ACC112 (cell line): ENCODE results near the gene GON4L.

Source experiments
- H2AFZ ChIP-seq: fragments of 200-600 bp; sonication (generic); one replicate; pipeline ENCODE4 v1.6.0; 2017; ENCODE audit warnings: antibody characterized with exemption, low read length; ENCODE audit not compliant: unreplicated experiment
- H3K27ac ChIP-seq: fragments of 200-600 bp; sonication (generic); 2 replicates; pipeline ENCODE4 v1.5.1; 2014; ENCODE audit warnings: low read depth, mild to moderate bottlenecking, antibody characterized with exemption, low read length, moderate library complexity
- H3K27me3 ChIP-seq: fragments of 200-600 bp; sonication (generic); 2 replicates; pipeline ENCODE4 v1.6.1; 2014; ENCODE audit warnings: mild to moderate bottlenecking, antibody characterized with exemption, low read length, moderate library complexity, mixed read lengths; ENCODE audit not compliant: insufficient read depth
- H3K36me3 ChIP-seq: fragments of 200-600 bp; sonication (generic); 2 replicates; pipeline ENCODE4 v1.6.1; 2016; ENCODE audit warnings: mild to moderate bottlenecking, antibody characterized with exemption, low read length, moderate library complexity, mixed read lengths; ENCODE audit not compliant: insufficient read depth
- H3K4me1 ChIP-seq: fragments of 200-600 bp; sonication (generic); one replicate; pipeline ENCODE4 v1.6.1; 2016; ENCODE audit warnings: low read length, mixed read lengths; ENCODE audit not compliant: insufficient read depth, unreplicated experiment, control insufficient read depth
- H3K4me3 ChIP-seq: fragments of 200-600 bp; sonication (generic); 2 replicates; pipeline ENCODE4 v1.5.1; 2014; ENCODE audit warnings: mild to moderate bottlenecking, low read depth, low read length
- H3K79me2 ChIP-seq: fragments of 200-600 bp; sonication (generic); one replicate; pipeline ENCODE4 v1.6.0; 2016; ENCODE audit warnings: low read length; ENCODE audit not compliant: control insufficient read depth, unreplicated experiment, insufficient read depth

The GON4L gene

GRCh38 chr1:155892796-155893195, 35.8 kb upstream of the GON4L start:
- no peaks in the 10 kb centered on the region for H3K79me2 ChIP-seq
- H3K4me3 ChIP-seq: peak overlapping the region; percentile 45
- H2AFZ ChIP-seq: no peak overlapping the region
- peaks cover 4% of the 10 kb centered on the region for H3K36me3 ChIP-seq
- no peaks in the 10 kb centered on the region for H3K27me3 ChIP-seq
- H3K4me1 ChIP-seq: peaks cover 36% of the 10 kb centered on the region
- H3K27ac ChIP-seq: peak overlapping the region; percentile 98

DNA sequence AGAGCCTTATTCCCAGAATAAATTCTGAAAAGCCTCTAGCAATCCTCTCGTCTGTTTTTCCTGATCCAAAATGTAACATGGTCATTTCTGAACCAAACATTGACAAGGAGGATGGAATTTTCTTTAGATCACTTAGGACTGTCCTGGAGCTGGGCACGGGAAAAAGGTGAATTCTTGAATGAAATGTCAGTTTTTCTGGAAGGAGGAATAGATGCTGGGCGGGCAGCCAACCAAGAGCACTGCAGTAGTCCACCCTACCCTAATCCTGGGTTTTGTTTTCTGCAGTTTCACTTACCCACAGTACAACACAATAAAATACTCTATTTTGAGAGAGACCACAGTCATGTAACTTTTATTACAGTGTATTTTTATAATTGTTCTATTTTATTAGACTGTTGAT, 33.2 kb upstream of the GON4L start:
- peak overlapping the region; percentile 81 for H3K27ac ChIP-seq

GRCh38 chr1:155889566-155889965, 32.6 kb upstream of the GON4L start:
- H3K4me1 ChIP-seq: peaks cover 40% of the 10 kb centered on the region
- no peaks in the 10 kb centered on the region for H3K27me3 ChIP-seq
- no peak overlapping the region for H2AFZ ChIP-seq
- no peak overlapping the region for H3K4me3 ChIP-seq
- H3K36me3 ChIP-seq: no peaks in the 10 kb centered on the region
- H3K79me2 ChIP-seq: no peaks in the 10 kb centered on the region
- H3K27ac ChIP-seq: peak overlapping the region; percentile 81

More for the DNA sequence above, 33.2 kb upstream of the GON4L start:
- no peaks in the 10 kb centered on the region for H3K36me3 ChIP-seq
- no peak overlapping the region for H3K4me3 ChIP-seq
- H3K27me3 ChIP-seq: no peaks in the 10 kb centered on the region
- H3K79me2 ChIP-seq: no peaks in the 10 kb centered on the region
- peaks cover 36% of the 10 kb centered on the region for H3K4me1 ChIP-seq
- H2AFZ ChIP-seq: no peak overlapping the region

DNA sequence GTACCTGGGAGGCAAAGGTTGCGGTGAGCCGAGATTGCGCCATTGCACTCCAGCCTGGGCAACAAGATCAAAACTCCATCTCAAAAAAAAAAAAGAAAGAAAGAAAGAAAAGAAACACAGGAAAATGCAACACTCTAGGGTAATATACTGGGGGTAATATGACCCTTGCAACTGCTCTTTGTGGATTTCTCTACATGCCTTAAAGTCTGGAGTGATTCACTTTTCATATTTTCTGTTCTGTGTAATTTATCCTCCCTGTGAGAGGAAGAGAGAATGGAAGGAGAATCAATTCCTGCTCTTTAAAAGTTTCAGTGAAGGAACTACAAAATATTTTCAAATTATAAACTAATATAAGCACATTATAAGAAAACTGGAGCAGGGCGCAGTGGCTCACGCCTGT, 31.5 kb upstream of the GON4L start:
- no peaks in the 10 kb centered on the region for H3K79me2 ChIP-seq
- no peaks in the 10 kb centered on the region for H3K36me3 ChIP-seq
- H2AFZ ChIP-seq: no peak overlapping the region
- H3K4me1 ChIP-seq: peaks cover 35% of the 10 kb centered on the region
- no peak overlapping the region for H3K27ac ChIP-seq
- no peaks in the 10 kb centered on the region for H3K27me3 ChIP-seq
- no peak overlapping the region for H3K4me3 ChIP-seq

DNA sequence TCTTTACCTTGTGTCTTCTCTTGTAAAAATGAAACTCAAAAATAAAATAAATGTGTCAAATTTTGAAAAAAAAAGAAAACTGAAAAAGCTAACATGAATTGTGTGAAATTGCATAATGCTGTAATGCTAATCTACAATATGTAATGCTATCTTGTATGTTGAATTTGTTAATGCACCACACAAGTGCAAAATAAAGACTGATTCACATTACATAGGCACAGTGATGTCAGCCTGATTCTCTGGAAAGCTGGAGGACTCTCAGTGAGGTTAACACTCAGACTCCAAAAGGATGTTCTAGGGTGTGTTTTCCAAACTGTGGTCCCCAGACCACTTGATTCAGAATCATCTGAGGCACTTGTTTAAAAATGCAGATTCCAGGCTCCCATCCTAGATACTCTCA, 28.0 kb upstream of the GON4L start:
- Histone ChIP-seq H3K27me3 (no peaks in the 10 kb centered on the region), H3K27ac (no peak overlapping the region), H3K4me3 (no peak overlapping the region), H3K4me1 (peaks cover 14% of the 10 kb centered on the region), H2AFZ (no peak overlapping the region), H3K79me2 (no peaks in the 10 kb centered on the region), H3K36me3 (no peaks in the 10 kb centered on the region)

- no peaks in the 10 kb centered on the region for H3K27me3 ChIP-seq
- no peak overlapping the region for H3K4me3 ChIP-seq
- H3K27ac ChIP-seq: no peak overlapping the region
- H3K4me1 ChIP-seq: peaks cover 8% of the 10 kb centered on the region
- no peaks in the 10 kb centered on the region for H3K79me2 ChIP-seq
- H2AFZ ChIP-seq: no peak overlapping the region
- no peaks in the 10 kb centered on the region for H3K36me3 ChIP-seq
These were observed 27.3 kb upstream of the GON4L start for GRCh38 chr1:155884031-155884960.

GRCh38 chr1:155882766-155883165, 25.8 kb upstream of the GON4L start:
- H3K4me1 ChIP-seq: peaks cover 6% of the 10 kb centered on the region
- H3K27ac ChIP-seq: no peak overlapping the region
- H3K36me3 ChIP-seq: no peaks in the 10 kb centered on the region
- no peak overlapping the region for H3K4me3 ChIP-seq
- no peaks in the 10 kb centered on the region for H3K27me3 ChIP-seq
- no peaks in the 10 kb centered on the region for H3K79me2 ChIP-seq
- no peak overlapping the region for H2AFZ ChIP-seq

- Histone ChIP-seq H3K4me1 (peaks cover 6% of the 10 kb centered on the region), H3K27me3 (no peaks in the 10 kb centered on the region), H2AFZ (no peak overlapping the region), H3K36me3 (no peaks in the 10 kb centered on the region), H3K4me3 (no peak overlapping the region), H3K79me2 (no peaks in the 10 kb centered on the region), H3K27ac (no peak overlapping the region)
These were observed 25.2 kb upstream of the GON4L start for GRCh38 chr1:155882235-155882634.

- peaks cover 6% of the 10 kb centered on the region for H3K4me1 ChIP-seq
- no peak overlapping the region for H2AFZ ChIP-seq
- no peak overlapping the region for H3K4me3 ChIP-seq
- H3K27ac ChIP-seq: no peak overlapping the region
- no peaks in the 10 kb centered on the region for H3K27me3 ChIP-seq
- H3K36me3 ChIP-seq: no peaks in the 10 kb centered on the region
- no peaks in the 10 kb centered on the region for H3K79me2 ChIP-seq
These were observed 23.9 kb upstream of the GON4L start for GRCh38 chr1:155880950-155881349.

- no peak overlapping the region for H3K4me3 ChIP-seq
- no peak overlapping the region for H2AFZ ChIP-seq
- peaks cover 6% of the 10 kb centered on the region for H3K4me1 ChIP-seq
- no peaks in the 10 kb centered on the region for H3K79me2 ChIP-seq
- no peaks in the 10 kb centered on the region for H3K27me3 ChIP-seq
- H3K27ac ChIP-seq: no peak overlapping the region
- no peaks in the 10 kb centered on the region for H3K36me3 ChIP-seq
These were observed 23.2 kb upstream of the GON4L start for GRCh38 chr1:155880251-155880650.

- Histone ChIP-seq H3K79me2 (no peaks in the 10 kb centered on the region), H3K36me3 (no peaks in the 10 kb centered on the region), H3K4me1 (peaks cover 5% of the 10 kb centered on the region), H3K4me3 (no peak overlapping the region), H2AFZ (no peak overlapping the region), H3K27me3 (no peaks in the 10 kb centered on the region), H3K27ac (no peak overlapping the region)
These were observed 20.9 kb upstream of the GON4L start for GRCh38 chr1:155877945-155878344.
